Panc1 (cell line): ENCODE data around the gene ACOX1. TPM values are rescaled to one million over a fixed set of nuclear protein-coding genes. Genes with fewer than 3 reads are reported as not detected.

Experiments
- ATAC-seq: fragments of 200-7000 bp; cut with Tn5 transposase; 2 replicates; pipeline ENCODE4 v1.9.1; 2020; ENCODE audit warnings: mild to moderate bottlenecking, moderate library complexity
- BruUV-seq: library from RNA; stranded (reverse); fragments of 400-500 nt; replicated peaks from 2 replicates; lab custom pipeline; 2021; lab: Mats Ljungman, UMichigan
- CTCF ChIA-PET: fragments of 300-600 bp; sonication (Branson Sonifier 250); formaldehyde crosslinking; loops from one replicate; lab custom pipeline; 2022; ENCODE audit warnings: antibody characterized with exemption; lab: Charles Lee
- POLR2A ChIA-PET: fragments of 300-600 bp; sonication (Branson Sonifier 250); formaldehyde crosslinking; loops from one replicate; lab custom pipeline; 2022; ENCODE audit warnings: antibody characterized with exemption; lab: Charles Lee
- DNase-seq: peaks from one replicate; pipeline ENCODE4 v3.0.0-alpha.2; 2010; ENCODE audit warnings: low read depth, low spot score
- H3K27ac ChIP-seq: 2 replicates; pipeline ENCODE4 v1.5.1; 2011; ENCODE audit warnings: mild to moderate bottlenecking, low read length, inconsistent platforms
- H3K27me3 ChIP-seq: fragments of 200-500 bp; sonication (Bioruptor generic); 2 replicates; pipeline ENCODE4 v1.6.0; 2014; ENCODE audit warnings: low read length, inconsistent platforms; ENCODE audit not compliant: control insufficient read depth, insufficient read depth
- H3K36me3 ChIP-seq: fragments of 200-500 bp; sonication (Bioruptor generic); 2 replicates; pipeline ENCODE4 v1.5.1; 2014; ENCODE audit warnings: inconsistent platforms, mild to moderate bottlenecking, low read length, moderate library complexity; ENCODE audit not compliant: control insufficient read depth, insufficient read depth
- H3K4me1 ChIP-seq: 2 replicates; pipeline ENCODE4 v1.5.1; 2011; ENCODE audit warnings: inconsistent platforms, mild to moderate bottlenecking, low read length, moderate library complexity; ENCODE audit not compliant: control insufficient read depth, insufficient read depth
- H3K4me3 ChIP-seq, 2 experiments: 2 replicates each; pipeline ENCODE4 v1.5.1; 2011 to 2012; ENCODE audit warnings: low read depth in 2 of 2, low read length in 2 of 2, mild to moderate bottlenecking in 2 of 2, inconsistent platforms in 1 of 2, moderate library complexity in 1 of 2
- H3K9me3 ChIP-seq: fragments of 200-500 bp; sonication (Bioruptor generic); 2 replicates; pipeline ENCODE4 v1.5.1; 2014; ENCODE audit warnings: low read depth, mild to moderate bottlenecking, inconsistent platforms, low read length, moderate library complexity; ENCODE audit not compliant: control insufficient read depth, insufficient read depth
- CTCF ChIP-seq: fragments of 450-650 bp; IDR thresholded peaks from 2 replicates; pipeline ENCODE4 v1.5.1; 2017; ENCODE audit warnings: mild to moderate bottlenecking
- POLR2AphosphoS5 ChIP-seq: IDR thresholded peaks from 2 replicates; pipeline ENCODE4 v1.6.1; 2012; ENCODE audit warnings: mild to moderate bottlenecking, low read depth, low read length, moderate library complexity
- REST ChIP-seq, 2 experiments: IDR thresholded peaks; 2 replicates each; pipeline ENCODE4 v1.6.1; 2011 to 2012; ENCODE audit warnings: low read depth in 2 of 2, control low read depth in 1 of 2, low read length in 1 of 2, mild to moderate bottlenecking in 1 of 2, moderate library complexity in 1 of 2; ENCODE audit not compliant: insufficient read depth in 1 of 2
- SIN3A ChIP-seq: IDR thresholded peaks from 2 replicates; pipeline ENCODE4 v1.6.1; 2012; ENCODE audit warnings: low read depth, mild to moderate bottlenecking, low read length, moderate library complexity, borderline replicate concordance; ENCODE audit not compliant: insufficient read depth
- TCF7L2 ChIP-seq: IDR thresholded peaks from 2 replicates; pipeline ENCODE4 v1.6.1; 2011; ENCODE audit warnings: mild to moderate bottlenecking, low read depth, low read length, inconsistent platforms
- in situ Hi-C: cut with HindIII; loops from 2 replicates; pipeline ENCODE4 v1.10.0; 2016; ENCODE audit warnings: low sequenced_read_pairs, low pct_unique_long_range_greater_than_20kb
- intact Hi-C: fragments of 100-400 bp; cut with micrococcal nuclease; formaldehyde crosslinking; loops from one replicate; pipeline ENCODE4 v1.10.0; 2022; ENCODE audit not compliant: unreplicated experiment
- total RNA-seq: library from RNA; stranded (reverse); gene quantifications from one replicate; pipeline ENCODE4 v1.2.1, GENCODE V29; 2021; ENCODE audit not compliant: unreplicated experiment

The ACOX1 gene
- total RNA-seq, 1 experiment from 2014 or later, result 53.5 TPM

GRCh38 chr17:75913537-75914210, 65.3 kb downstream of the ACOX1 start:
- Histone ChIP-seq H3K27ac (no peak overlapping the region), H3K36me3 (no peaks in the 10 kb centered on the region), H3K27me3 (no peaks in the 10 kb centered on the region), H3K4me3 (no peak overlapping the region), H3K4me1 (no peaks in the 10 kb centered on the region), H3K9me3 (no peaks in the 10 kb centered on the region)
- ATAC-seq, result no peak
- ChIA-PET CTCF (no interaction called here), POLR2A (no interaction called here)
- BruUV-seq, result no TSS peak
- in situ Hi-C loops (no loop called here), intact Hi-C loops (no loop called here)
- TF ChIP-seq TCF7L2 (no peak), SIN3A (no peak), REST (IDR thresholded peaks at IDR 0.05; ENCODE audit: insufficient read depth in 1 of 2, low read depth in 2 of 2, low read length in 1 of 2) (no peak), POLR2AphosphoS5 (no peak), CTCF (no peak)
- DNase-seq, result no peak

- no peak overlapping the region for H3K4me3 ChIP-seq
- H3K9me3 ChIP-seq, result no peaks in the 10 kb centered on the region
- in situ Hi-C loops, result no loop called here
- H3K4me1 ChIP-seq, result peaks cover 1% of the 10 kb centered on the region
- BruUV-seq, result no TSS peak
- H3K27ac ChIP-seq, result no peak overlapping the region
- H3K27me3 ChIP-seq, result no peaks in the 10 kb centered on the region
- ChIA-PET CTCF (no interaction called here), POLR2A (interaction anchor here (0.6 kb wide), 1 partner anchor 1373 kb away, joined by 6 read pairs; no protein-coding TSS in a partner anchor)
- no peaks in the 10 kb centered on the region for H3K36me3 ChIP-seq
- intact Hi-C loops, result no loop called here
- no peak for ATAC-seq
- no peak for DNase-seq
- TF ChIP-seq CTCF, result no peak
- TF ChIP-seq TCF7L2, result no peak
- no peak for TF ChIP-seq SIN3A
- TF ChIP-seq REST (IDR thresholded peaks at IDR 0.05; ENCODE audit: insufficient read depth in 1 of 2, low read depth in 2 of 2, low read length in 1 of 2), result no peak
- no peak for TF ChIP-seq POLR2AphosphoS5
These were observed 68.3 kb downstream of the ACOX1 start for GRCh38 chr17:75910699-75911098.
